ENCODE results near the gene DHRS11.
"Not testable (repeated sequence)": the region's sequence is repeated elsewhere in the genome, so short reads cannot be mapped to it uniquely, and the experiment has no call there.

The DHRS11 gene

GRCh38 chr17:36593656-36594316 lies 2.1 kb downstream of the DHRS11 start:
- DNase-seq (ENCODE audit: low read depth), result no peak

DNA sequence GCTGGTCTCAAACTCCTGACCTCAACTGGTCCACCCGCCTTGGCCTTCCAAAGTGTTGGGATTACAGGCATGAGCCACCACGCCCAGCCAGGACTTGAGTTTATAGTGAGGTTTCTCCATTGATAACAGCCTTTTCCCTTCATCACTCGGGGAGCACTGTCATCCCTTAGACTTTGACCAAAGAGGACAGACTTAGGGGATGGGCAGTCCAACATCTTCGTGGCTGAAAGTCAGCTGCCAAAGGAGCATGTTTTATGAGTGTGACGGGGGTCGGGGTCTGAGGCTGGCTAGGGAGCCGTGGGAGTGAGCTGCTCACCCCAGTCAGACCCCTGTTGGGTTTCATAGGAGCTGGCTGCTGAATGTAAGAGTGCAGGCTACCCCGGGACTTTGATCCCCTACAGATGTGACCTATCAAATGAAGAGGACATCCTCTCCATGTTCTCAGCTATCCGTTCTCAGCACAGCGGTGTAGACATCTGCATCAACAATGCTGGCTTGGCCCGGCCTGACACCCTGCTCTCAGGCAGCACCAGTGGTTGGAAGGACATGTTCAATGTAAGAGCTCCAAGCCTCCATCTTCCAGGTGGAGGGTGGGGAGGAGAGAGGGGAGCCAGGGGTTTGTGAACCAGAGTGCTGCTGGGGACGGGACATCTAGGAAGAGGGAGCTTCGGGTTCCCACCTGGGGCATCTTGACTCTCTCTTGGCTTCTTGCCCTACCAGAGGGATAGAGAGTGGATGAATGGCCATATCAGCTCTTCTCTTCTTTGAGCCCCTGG lies 3.1 kb downstream of the DHRS11 start:
- no peak for DNase-seq (ENCODE audit: low read depth)

DNA sequence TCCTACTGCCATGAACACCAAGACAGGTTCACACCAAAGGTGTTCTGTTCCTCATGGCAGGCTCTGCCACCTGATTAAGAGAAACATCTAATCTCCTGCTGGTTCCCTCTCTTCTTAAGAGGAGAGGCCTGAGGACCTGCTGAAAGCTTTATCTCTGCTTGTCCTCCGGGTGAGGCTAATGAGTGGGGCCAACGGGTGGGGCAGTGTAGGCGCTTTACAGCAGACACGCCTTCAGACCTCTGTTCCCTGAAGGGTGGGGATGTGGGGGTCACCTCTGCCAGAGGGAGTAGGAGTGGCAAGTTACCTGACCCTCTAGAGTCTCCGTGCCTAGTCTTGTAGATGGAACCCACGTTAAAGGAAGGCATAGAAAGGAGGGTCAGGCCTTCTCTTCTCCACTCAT lies 5.5 kb downstream of the DHRS11 start:
- no peak for DNase-seq (ENCODE audit: low read depth)

DNA sequence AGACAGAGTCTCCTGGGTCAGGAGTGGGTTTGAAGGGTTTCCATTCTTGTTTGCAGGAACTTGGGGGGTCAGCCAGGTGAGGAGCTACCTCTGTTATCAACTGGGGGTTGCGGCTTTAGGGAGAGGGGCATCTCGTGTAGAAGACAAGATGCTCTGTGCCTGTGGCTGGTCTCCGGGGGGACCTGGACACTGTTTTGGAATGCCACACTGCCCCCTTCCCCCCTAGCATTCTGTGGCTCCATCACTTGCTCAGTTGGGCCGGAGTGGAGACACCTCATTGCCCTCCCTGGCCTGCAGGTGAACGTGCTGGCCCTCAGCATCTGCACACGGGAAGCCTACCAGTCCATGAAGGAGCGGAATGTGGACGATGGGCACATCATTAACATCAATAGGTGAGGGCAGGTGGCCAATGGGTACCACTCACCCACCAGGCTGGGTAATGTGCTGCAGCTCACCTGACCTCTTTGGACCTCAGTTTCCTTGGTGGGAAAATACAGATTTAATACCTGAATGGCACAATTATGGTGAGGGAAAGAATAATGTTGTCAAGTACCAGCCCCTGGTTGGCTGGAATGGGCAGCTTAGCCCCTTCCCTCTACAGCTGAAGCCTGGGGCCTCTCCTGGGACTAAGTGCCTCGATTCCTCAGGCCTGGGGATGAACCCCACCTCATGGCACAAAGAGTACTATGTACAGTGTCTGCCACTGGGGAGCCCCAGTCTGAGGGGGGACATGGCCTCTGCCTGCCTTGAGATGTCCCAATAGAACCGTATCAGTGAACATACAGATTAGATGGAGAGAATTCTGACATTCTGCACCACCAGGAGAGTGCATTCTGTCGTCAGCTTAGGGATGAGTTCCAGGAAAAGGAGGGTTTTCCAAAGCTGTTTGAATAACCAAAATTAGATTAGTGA lies 6.4 kb downstream of the DHRS11 start:
- no peak for DNase-seq (ENCODE audit: low read depth)

- DNase-seq (ENCODE audit: low read depth), result no peak
Observed at GRCh38 chr17:36598951-36599401, 7.3 kb downstream of the DHRS11 start.

DNA sequence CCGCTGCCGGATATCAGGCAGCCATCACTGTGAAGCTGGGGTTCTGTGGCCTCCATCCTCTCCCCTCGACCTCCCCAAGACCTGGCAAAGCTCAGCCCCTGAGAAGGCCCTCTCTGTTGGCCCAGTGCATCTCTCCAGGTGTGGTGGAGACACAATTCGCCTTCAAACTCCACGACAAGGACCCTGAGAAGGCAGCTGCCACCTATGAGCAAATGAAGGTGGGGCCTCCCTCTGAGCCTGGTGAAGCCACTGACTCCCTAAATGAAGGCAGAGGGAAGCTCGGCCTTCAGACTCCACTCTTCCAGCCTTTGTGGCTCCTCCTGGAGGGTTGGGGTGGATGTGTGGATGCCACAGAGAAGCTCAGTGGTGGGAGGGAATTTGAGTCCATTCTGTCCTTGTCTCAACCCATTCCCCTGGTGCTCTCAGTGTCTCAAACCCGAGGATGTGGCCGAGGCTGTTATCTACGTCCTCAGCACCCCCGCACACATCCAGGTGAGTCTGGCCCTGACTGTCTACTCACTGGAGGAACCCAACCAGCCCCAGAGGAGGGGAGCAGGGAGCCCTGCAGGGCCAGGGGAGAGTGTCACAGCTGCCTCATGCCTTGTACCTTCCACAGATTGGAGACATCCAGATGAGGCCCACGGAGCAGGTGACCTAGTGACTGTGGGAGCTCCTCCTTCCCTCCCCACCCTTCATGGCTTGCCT lies 8.0 kb downstream of the DHRS11 start:
- DNase-seq (ENCODE audit: low read depth), result no peak

DNA sequence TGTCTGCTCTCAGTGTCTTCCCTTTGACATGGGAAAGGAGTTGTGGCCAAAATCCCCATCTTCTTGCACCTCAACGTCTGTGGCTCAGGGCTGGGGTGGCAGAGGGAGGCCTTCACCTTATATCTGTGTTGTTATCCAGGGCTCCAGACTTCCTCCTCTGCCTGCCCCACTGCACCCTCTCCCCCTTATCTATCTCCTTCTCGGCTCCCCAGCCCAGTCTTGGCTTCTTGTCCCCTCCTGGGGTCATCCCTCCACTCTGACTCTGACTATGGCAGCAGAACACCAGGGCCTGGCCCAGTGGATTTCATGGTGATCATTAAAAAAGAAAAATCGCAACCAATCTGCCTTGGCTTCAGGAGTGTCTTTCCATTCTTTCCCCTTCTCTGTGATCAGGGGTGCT lies 8.8 kb downstream of the DHRS11 start:
- DNase-seq (ENCODE audit: low read depth), result no peak

DNA sequence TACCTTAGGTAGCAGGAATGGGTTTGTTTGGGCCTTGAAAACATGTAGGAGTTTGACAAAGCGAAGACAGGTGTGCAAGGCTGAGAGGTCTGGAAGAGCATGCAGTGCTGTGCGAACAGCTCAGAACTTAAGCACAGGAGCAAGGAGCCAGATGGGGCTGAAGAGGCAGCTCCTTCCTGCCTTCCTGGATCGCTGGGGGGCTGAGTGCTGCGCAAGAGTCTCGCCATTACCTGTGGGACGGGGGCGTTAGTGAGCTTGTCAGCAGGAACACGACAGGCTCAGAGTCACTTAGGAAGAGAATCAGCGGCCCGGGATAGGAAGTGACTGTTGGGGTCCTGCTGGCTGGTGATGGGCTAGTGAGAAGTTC lies 9.2 kb downstream of the DHRS11 start:
- no peak for DNase-seq (ENCODE audit: low read depth)

DNA sequence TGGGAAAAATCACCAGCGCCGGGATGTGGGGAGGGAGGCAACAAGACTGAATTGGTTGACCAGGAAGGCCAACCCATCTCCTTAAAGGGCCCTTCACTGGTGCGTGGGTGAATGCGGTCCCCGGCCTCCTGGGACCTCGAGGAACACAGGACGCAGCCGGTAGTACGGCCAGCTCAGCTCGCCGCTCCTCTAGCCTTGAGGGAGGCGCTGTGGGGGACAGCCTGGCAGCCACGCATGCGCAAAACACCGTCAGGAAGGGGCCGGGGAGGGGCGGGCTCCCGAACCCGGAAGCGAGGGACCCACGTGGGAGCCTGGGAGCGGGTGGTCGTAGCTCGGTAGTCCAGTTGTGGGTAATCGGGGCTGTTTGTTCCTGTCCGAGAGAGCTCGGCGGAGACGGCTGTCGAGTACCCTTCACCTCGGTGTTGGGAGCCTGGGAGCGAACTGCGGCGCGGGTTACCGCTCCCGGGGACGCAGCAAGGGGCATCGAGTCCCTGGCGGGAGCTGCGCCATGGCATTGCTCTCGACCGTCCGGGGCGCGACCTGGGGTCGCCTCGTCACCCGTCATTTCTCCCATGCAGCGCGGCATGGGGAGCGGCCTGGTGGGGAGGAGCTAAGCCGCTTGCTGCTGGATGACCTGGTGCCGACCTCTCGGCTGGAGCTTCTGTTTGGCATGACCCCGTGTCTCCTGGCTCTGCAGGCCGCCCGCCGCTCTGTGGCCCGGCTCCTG lies 9.8 kb downstream of the DHRS11 start, which contains the start of gene MRM1:
Gene MRM1, plus strand, starts transcription at position 281 of the 727 bp plus-strand sequence. Its CDS starts 228 bp downstream, at position 509.
- DNase-seq (ENCODE audit: low read depth), result peak; percentile 97

DNA sequence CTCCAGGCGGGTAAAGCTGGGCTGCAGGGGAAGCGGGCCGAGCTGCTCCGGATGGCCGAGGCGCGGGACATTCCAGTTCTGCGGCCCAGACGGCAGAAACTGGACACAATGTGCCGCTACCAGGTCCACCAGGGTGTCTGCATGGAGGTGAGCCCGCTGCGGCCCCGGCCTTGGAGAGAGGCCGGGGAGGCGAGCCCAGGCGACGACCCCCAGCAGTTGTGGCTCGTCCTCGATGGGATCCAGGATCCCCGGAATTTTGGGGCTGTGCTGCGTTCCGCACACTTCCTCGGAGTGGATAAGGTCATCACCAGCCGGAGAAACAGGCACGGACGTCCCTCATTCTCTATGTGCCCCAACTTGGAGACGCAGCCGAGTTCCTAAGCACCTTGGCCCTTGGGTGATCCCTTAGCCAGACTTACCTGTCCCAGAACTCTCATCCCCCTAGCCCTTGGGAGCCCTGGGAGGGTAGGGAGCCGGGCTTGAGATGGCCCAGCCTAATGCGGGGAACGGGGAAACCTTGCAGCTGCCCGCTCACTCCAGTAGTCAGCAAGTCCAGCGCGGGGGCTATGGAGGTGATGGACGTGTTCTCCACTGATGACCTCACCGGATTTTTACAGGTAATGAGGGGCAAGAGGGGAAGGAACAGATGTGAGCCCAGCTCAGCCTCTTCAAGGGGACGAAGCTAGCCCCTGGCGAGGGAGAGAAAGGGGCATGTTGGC lies 10.5 kb downstream of the DHRS11 start:
- peak; percentile 13 for DNase-seq (ENCODE audit: low read depth)

- peak; percentile 70 for DNase-seq (ENCODE audit: low read depth)
Observed at GRCh38 chr17:36602924-36603384, 11.3 kb downstream of the DHRS11 start.

GRCh38 chr17:36605028-36605427 lies 13.3 kb downstream of the DHRS11 start:
- not testable (repeated sequence) for DNase-seq (ENCODE audit: low read depth)

DNA sequence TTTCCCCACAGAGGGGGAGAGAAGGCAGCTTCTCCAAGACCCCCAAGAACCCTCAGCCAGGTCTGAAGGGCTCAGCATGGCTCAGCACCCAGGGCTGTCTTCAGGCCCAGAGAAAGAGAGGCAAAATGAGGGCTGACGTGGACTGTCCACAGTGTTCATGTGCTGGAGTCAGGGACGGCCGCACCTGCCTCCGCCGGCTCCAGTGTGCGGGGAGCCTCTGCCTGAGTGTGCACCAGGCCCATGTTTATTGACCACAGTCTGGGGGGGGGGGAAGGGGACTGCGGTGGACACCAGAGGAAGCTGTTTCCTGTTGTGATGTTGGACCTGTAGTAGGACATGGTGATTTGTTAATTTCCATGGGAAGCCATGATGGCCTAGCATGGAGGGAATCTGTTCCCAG lies 16.6 kb downstream of the DHRS11 start:
- DNase-seq (ENCODE audit: low read depth), result no peak

GRCh38 chr17:36608794-36609497 lies 17.3 kb downstream of the DHRS11 start:
- peak; percentile 71 for DNase-seq (ENCODE audit: low read depth)

GRCh38 chr17:36609498-36609862 lies 17.8 kb downstream of the DHRS11 start:
- DNase-seq (ENCODE audit: low read depth), result no peak

GRCh38 chr17:36610474-36610873 lies 18.8 kb downstream of the DHRS11 start:
- peak; percentile 63 for DNase-seq (ENCODE audit: low read depth)

- peak; percentile 74 for DNase-seq (ENCODE audit: low read depth)
Observed at GRCh38 chr17:36611345-36612072, 19.8 kb downstream of the DHRS11 start.

DNA sequence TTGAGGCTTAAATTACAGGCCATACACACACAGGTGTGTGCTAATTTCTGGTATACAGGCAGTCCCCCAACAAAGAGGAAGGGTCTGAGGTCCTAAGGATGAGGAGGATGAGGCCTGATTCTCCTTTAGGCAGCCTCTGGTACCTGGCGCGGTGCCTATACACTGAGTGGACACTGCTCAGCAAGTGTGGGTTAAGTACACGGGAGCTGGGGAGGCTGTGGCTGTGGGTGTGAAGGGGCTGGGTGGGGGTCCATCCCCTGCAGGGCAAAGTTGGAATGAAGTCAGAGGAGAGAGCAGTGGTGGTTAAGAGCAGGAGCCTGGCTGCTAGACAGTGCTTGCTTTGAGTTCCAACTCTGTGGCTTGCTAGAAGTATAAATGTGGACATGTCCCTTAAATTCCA lies 20.6 kb downstream of the DHRS11 start:
- DNase-seq (ENCODE audit: low read depth), result no peak

DNA sequence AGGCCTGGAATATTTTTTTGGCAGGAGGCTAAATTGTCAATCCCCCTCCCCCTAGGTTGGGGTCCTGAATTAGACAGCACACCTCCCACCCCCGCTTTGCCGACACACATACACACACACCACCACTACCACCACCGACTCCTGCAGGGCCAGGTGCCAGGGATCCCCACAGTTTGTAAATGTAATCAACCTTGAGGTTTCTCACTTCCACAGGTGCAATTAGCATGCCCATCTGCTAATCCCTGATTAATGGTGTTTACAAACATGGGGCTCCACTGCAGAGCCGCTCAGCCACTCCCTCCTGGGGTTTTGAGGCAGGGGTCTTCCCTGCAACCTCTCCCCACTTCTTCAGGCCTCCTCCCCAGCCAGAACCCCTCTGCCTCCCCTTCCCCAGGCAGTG lies 21.5 kb downstream of the DHRS11 start:
- DNase-seq (ENCODE audit: low read depth), result no peak
